Measurements from ENCODE around the gene SYNJ2.

The SYNJ2 gene

GRCh38 chr6:158026901-158027589 is 45.4 kb downstream of the SYNJ2 start:
- no peak for TF ChIP-seq CTCF (IDR thresholded peaks at IDR 0.05; ENCODE audit: insufficient read depth, low read depth, low read length, missing control alignments)
- H3K4me3 ChIP-seq (ENCODE audit: low read length), result no peak overlapping the region
- DNase-seq (ENCODE audit: low read depth), result no peak

GRCh38 chr6:158027590-158028285 is 46.1 kb downstream of the SYNJ2 start:
- no peak for TF ChIP-seq CTCF (IDR thresholded peaks at IDR 0.05; ENCODE audit: insufficient read depth, low read depth, low read length, missing control alignments)
- no peak for DNase-seq (ENCODE audit: low read depth)

GRCh38 chr6:158028421-158028820 is 46.8 kb downstream of the SYNJ2 start:
- DNase-seq (ENCODE audit: low read depth), result no peak
- no peak overlapping the region for H3K4me3 ChIP-seq (ENCODE audit: low read length)
- no peak for TF ChIP-seq CTCF (IDR thresholded peaks at IDR 0.05; ENCODE audit: insufficient read depth, low read depth, low read length, missing control alignments)

More at GRCh38 chr6:158027590-158028285, 46.1 kb downstream of the SYNJ2 start:
- no peak overlapping the region for H3K4me3 ChIP-seq (ENCODE audit: low read length)

- no peak for TF ChIP-seq CTCF (IDR thresholded peaks at IDR 0.05; ENCODE audit: insufficient read depth, low read depth, low read length, missing control alignments)
- H3K4me3 ChIP-seq (ENCODE audit: low read length), result no peak overlapping the region
- DNase-seq (ENCODE audit: low read depth), result no peak
Observed at GRCh38 chr6:158028876-158029275, 47.2 kb downstream of the SYNJ2 start.

GRCh38 chr6:158029668-158030230 is 48.1 kb downstream of the SYNJ2 start:
- no peak overlapping the region for H3K4me3 ChIP-seq (ENCODE audit: low read length)
- no peak for TF ChIP-seq CTCF (IDR thresholded peaks at IDR 0.05; ENCODE audit: insufficient read depth, low read depth, low read length, missing control alignments)
- no peak for DNase-seq (ENCODE audit: low read depth)

- TF ChIP-seq CTCF (IDR thresholded peaks at IDR 0.05; ENCODE audit: insufficient read depth, low read depth, low read length, missing control alignments), result no peak
- peak; percentile 60 for DNase-seq (ENCODE audit: low read depth)
- no peak overlapping the region for H3K4me3 ChIP-seq (ENCODE audit: low read length)
Observed at GRCh38 chr6:158030380-158031300, 49.0 kb downstream of the SYNJ2 start.
